Fibroblast of pulmonary artery (primary cell): Measurements from ENCODE around the gene UBR4.
A peak's percentile ranks its signal among the peaks of the same experiment; 100 is the strongest.

Experiments used
- DNase-seq: peaks from one replicate; pipeline ENCODE4 v3.0.0-alpha.2; 2010; ENCODE audit warnings: low read depth
- H3K4me3 ChIP-seq: replicated peaks from 2 replicates; pipeline ENCODE4 v1.5.1; 2011; ENCODE audit warnings: low read depth, mild to moderate bottlenecking, control low read depth, low read length, moderate library complexity
- TF ChIP-seq, protein P1 (sequence below): IDR thresholded peaks from 2 replicates; pipeline ENCODE4 v1.5.1; 2011; ENCODE audit warnings: mild to moderate bottlenecking, control low read depth, low read length, inconsistent platforms; ENCODE audit errors: missing control alignments

UBR4 gene

GRCh38 chr1:19032413-19032695 is 177.7 kb downstream of the UBR4 start:
- H3K4me3 ChIP-seq = no peak overlapping the region
- TF ChIP-seq, protein P1, sequence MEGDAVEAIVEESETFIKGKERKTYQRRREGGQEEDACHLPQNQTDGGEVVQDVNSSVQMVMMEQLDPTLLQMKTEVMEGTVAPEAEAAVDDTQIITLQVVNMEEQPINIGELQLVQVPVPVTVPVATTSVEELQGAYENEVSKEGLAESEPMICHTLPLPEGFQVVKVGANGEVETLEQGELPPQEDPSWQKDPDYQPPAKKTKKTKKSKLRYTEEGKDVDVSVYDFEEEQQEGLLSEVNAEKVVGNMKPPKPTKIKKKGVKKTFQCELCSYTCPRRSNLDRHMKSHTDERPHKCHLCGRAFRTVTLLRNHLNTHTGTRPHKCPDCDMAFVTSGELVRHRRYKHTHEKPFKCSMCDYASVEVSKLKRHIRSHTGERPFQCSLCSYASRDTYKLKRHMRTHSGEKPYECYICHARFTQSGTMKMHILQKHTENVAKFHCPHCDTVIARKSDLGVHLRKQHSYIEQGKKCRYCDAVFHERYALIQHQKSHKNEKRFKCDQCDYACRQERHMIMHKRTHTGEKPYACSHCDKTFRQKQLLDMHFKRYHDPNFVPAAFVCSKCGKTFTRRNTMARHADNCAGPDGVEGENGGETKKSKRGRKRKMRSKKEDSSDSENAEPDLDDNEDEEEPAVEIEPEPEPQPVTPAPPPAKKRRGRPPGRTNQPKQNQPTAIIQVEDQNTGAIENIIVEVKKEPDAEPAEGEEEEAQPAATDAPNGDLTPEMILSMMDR = no peak
- no peak for DNase-seq

GRCh38 chr1:19029191-19030085 is 180.6 kb downstream of the UBR4 start:
- TF ChIP-seq, protein P1 = no peak
- H3K4me3 ChIP-seq = no peak overlapping the region
- DNase-seq = peak; percentile 29

GRCh38 chr1:19028546-19029129 is 181.4 kb downstream of the UBR4 start:
- no peak overlapping the region for H3K4me3 ChIP-seq
- TF ChIP-seq, protein P1 = no peak
- DNase-seq = no peak

DNA sequence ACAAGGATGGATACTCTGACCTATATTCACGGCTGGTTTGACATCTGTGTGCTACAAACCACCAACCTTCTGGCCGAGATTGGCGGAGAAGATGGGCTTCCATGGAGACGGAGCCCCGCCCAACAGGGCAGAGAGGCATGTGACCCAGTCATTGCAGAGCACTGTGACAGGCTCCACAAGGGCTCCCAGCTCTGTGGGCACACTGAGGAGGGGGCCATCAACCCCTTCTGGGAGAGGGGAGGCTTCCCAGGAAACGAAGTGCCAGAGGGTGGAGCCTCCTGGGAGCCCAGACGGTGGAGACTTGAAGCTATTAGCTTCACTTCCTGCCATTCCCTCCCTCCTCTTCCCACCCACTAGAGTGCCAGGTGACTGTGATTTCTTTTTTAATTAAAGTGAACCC is 182.0 kb downstream of the UBR4 start:
- H3K4me3 ChIP-seq = no peak overlapping the region
- TF ChIP-seq, protein P1 = no peak

More for the DNA sequence above, 182.0 kb downstream of the UBR4 start:
- no peak for DNase-seq
